Loucy (cell line): Measurements from ENCODE around the gene MICU1.

ENCODE experiments used
- H2AFZ ChIP-seq: fragments of 200-600 bp; sonication (generic); 2 replicates; pipeline ENCODE4 v1.6.0; 2016; ENCODE audit warnings: antibody characterized with exemption, mild to moderate bottlenecking, low read length, moderate library complexity
- H3F3A ChIP-seq: fragments of 200-600 bp; 2 replicates; pipeline ENCODE4 v1.6.0; 2016; ENCODE audit warnings: antibody characterized with exemption, low read depth, mild to moderate bottlenecking
- H3K27me3 ChIP-seq: fragments of 200-600 bp; sonication (generic); 2 replicates; pipeline ENCODE4 v1.6.1; 2014; ENCODE audit warnings: low read length, mild to moderate bottlenecking; ENCODE audit not compliant: insufficient read depth, poor library complexity, severe bottlenecking
- H3K36me3 ChIP-seq: fragments of 200-600 bp; sonication (generic); 2 replicates; pipeline ENCODE4 v1.6.1; 2016; ENCODE audit warnings: low read length; ENCODE audit not compliant: insufficient read depth
- H3K4me1 ChIP-seq: fragments of 200-600 bp; sonication (generic); 2 replicates; pipeline ENCODE4 v1.5.1; 2014; ENCODE audit warnings: low read length, mild to moderate bottlenecking; ENCODE audit not compliant: insufficient read depth, poor library complexity, severe bottlenecking
- H3K4me2 ChIP-seq: fragments of 200-600 bp; sonication (generic); 2 replicates; pipeline ENCODE4 v1.6.0; 2014; ENCODE audit warnings: antibody characterized with exemption, low read length, low read depth, mild to moderate bottlenecking; ENCODE audit not compliant: poor library complexity, severe bottlenecking
- H3K4me3 ChIP-seq: fragments of 200-600 bp; sonication (generic); 2 replicates; pipeline ENCODE4 v1.5.1; 2014; ENCODE audit warnings: low read length, mild to moderate bottlenecking, mixed read lengths; ENCODE audit not compliant: poor library complexity, severe bottlenecking
- H3K79me2 ChIP-seq: fragments of 200-600 bp; sonication (generic); 2 replicates; pipeline ENCODE4 v1.6.1; 2014; ENCODE audit warnings: low read length; ENCODE audit not compliant: insufficient read depth
- H3K9ac ChIP-seq: fragments of 200-600 bp; sonication (generic); 2 replicates; pipeline ENCODE4 v1.6.0; 2014; ENCODE audit warnings: mild to moderate bottlenecking, low read depth, low read length, moderate library complexity; ENCODE audit not compliant: poor library complexity, severe bottlenecking
- H3K9me2 ChIP-seq: fragments of 200-600 bp; sonication (generic); replicated peaks from 2 replicates; pipeline ENCODE4 v1.6.1; 2016; ENCODE audit warnings: low read depth, low read length, mixed read lengths
- H3K9me3 ChIP-seq: fragments of 200-600 bp; sonication (generic); 2 replicates; pipeline ENCODE4 v1.6.1; 2014; ENCODE audit warnings: mild to moderate bottlenecking, antibody characterized with exemption, low read length, low read depth; ENCODE audit not compliant: insufficient read depth
- H4K20me1 ChIP-seq: fragments of 200-600 bp; sonication (generic); 2 replicates; pipeline ENCODE4 v1.6.0; 2014; ENCODE audit warnings: antibody characterized with exemption, low read length, mild to moderate bottlenecking; ENCODE audit not compliant: insufficient read depth, poor library complexity, severe bottlenecking
- EZH2phosphoT487 ChIP-seq: fragments of 200-600 bp; IDR thresholded peaks from 2 replicates; pipeline ENCODE4 v1.6.1; 2018; ENCODE audit warnings: antibody characterized with exemption, mild to moderate bottlenecking, moderate library complexity, borderline replicate concordance
- TF ChIP-seq, protein P1 (sequence below): fragments of 200-600 bp; sonication (generic); conservative IDR thresholded peaks from 2 replicates; pipeline ENCODE4 v1.5.1; 2014; ENCODE audit warnings: mild to moderate bottlenecking, antibody characterized with exemption, low read length

MICU1 gene

GRCh38 chr10:72502581-72502980, 123.3 kb downstream of the MICU1 start:
- TF ChIP-seq EZH2phosphoT487 = no peak
- TF ChIP-seq, protein P1, sequence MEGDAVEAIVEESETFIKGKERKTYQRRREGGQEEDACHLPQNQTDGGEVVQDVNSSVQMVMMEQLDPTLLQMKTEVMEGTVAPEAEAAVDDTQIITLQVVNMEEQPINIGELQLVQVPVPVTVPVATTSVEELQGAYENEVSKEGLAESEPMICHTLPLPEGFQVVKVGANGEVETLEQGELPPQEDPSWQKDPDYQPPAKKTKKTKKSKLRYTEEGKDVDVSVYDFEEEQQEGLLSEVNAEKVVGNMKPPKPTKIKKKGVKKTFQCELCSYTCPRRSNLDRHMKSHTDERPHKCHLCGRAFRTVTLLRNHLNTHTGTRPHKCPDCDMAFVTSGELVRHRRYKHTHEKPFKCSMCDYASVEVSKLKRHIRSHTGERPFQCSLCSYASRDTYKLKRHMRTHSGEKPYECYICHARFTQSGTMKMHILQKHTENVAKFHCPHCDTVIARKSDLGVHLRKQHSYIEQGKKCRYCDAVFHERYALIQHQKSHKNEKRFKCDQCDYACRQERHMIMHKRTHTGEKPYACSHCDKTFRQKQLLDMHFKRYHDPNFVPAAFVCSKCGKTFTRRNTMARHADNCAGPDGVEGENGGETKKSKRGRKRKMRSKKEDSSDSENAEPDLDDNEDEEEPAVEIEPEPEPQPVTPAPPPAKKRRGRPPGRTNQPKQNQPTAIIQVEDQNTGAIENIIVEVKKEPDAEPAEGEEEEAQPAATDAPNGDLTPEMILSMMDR = no peak
- Histone ChIP-seq H3K4me3 (no peak overlapping the region), H2AFZ (no peak overlapping the region), H3K36me3 (no peaks in the 10 kb centered on the region), H4K20me1 (no peaks in the 10 kb centered on the region), H3K4me2 (no peak overlapping the region), H3K9me3 (0 out of 2 replicates have a peak, but pooled peaks cover 5% of the 10 kb centered on the region), H3F3A (peaks cover 3% of the 10 kb centered on the region; the same call in 1 of the 2 replicates), H3K27me3 (no peaks in the 10 kb centered on the region), H3K9me2 (no peaks in the 10 kb centered on the region), H3K9ac (no peak overlapping the region), H3K4me1 (no peaks in the 10 kb centered on the region), H3K79me2 (no peaks in the 10 kb centered on the region)

GRCh38 chr10:72499701-72500100, 126.2 kb downstream of the MICU1 start:
- H3K79me2 ChIP-seq = no peaks in the 10 kb centered on the region
- H3K4me3 ChIP-seq = no peak overlapping the region
- no peaks in the 10 kb centered on the region for H4K20me1 ChIP-seq
- no peaks in the 10 kb centered on the region for H3K36me3 ChIP-seq
- no peak overlapping the region for H3K4me2 ChIP-seq
- TF ChIP-seq EZH2phosphoT487 = no peak
- TF ChIP-seq, protein P1 = no peak
- no peak overlapping the region for H2AFZ ChIP-seq
- peaks cover 3% of the 10 kb centered on the region; the same call in 1 of the 2 replicates for H3F3A ChIP-seq
- H3K9ac ChIP-seq = no peak overlapping the region
- H3K27me3 ChIP-seq = no peaks in the 10 kb centered on the region
- no peaks in the 10 kb centered on the region for H3K4me1 ChIP-seq
- 0 out of 2 replicates have a peak, but pooled peaks cover 5% of the 10 kb centered on the region for H3K9me3 ChIP-seq
- H3K9me2 ChIP-seq = no peaks in the 10 kb centered on the region

- Histone ChIP-seq H3K4me1 (no peaks in the 10 kb centered on the region), H3K9ac (no peak overlapping the region), H3K79me2 (no peaks in the 10 kb centered on the region), H3K9me3 (no peaks in the 10 kb centered on the region), H3K4me3 (no peak overlapping the region), H3F3A (no peaks in the 10 kb centered on the region), H3K27me3 (no peaks in the 10 kb centered on the region), H3K9me2 (no peaks in the 10 kb centered on the region), H4K20me1 (no peaks in the 10 kb centered on the region), H2AFZ (no peak overlapping the region), H3K36me3 (no peaks in the 10 kb centered on the region), H3K4me2 (no peak overlapping the region)
- no peak for TF ChIP-seq EZH2phosphoT487
- TF ChIP-seq, protein P1 = no peak
These were observed 134.9 kb downstream of the MICU1 start for GRCh38 chr10:72490951-72491350.
